Kidney (tissue), 14 donors: ENCODE results near the gene ATG2B. TPM values are rescaled to one million over a fixed set of nuclear protein-coding genes. Genes with fewer than 3 reads are reported as not detected.

ENCODE experiments used
- DNase-seq, 5 donors: peaks; one replicate each; pipeline ENCODE4 v3.0.0-alpha.2; 2013 to 2020
- FAIRE-seq: peaks from 2 replicates; lab custom pipeline; 2012; peaks lifted over from hg19 to GRCh38; lab: Jason Lieb, UNC
- H3K27ac ChIP-seq, 2 donors: one replicate each; pipeline ENCODE4 v1.7.0; 2013; ENCODE audit warnings: low read depth in 2 of 2, low read length in 2 of 2, inconsistent platforms in 1 of 2
- H3K27me3 ChIP-seq: one replicate; pipeline ENCODE4 v1.7.1; 2013; ENCODE audit warnings: low read length, inconsistent platforms; ENCODE audit not compliant: control insufficient read depth, insufficient read depth
- H3K36me3 ChIP-seq, 3 donors: one replicate each; pipeline versions ENCODE4 v1.7.0 to v1.7.1; 2013; ENCODE audit warnings: low read length in 3 of 3, control low read depth in 1 of 3, inconsistent platforms in 1 of 3; ENCODE audit not compliant: insufficient read depth in 3 of 3, control insufficient read depth in 2 of 3
- H3K4me1 ChIP-seq, 3 donors: one replicate each; pipeline versions ENCODE4 v1.7.0 to v1.7.1; 2013; ENCODE audit warnings: low read length in 3 of 3, inconsistent platforms in 1 of 3, low read depth in 1 of 3; ENCODE audit not compliant: control insufficient read depth in 2 of 3, insufficient read depth in 2 of 3
- H3K4me3 ChIP-seq, 3 donors: one replicate each; pipeline versions ENCODE4 v1.7.0 to v1.8.1; 2013; ENCODE audit warnings: low read length in 3 of 3, control low read depth in 1 of 3, inconsistent platforms in 1 of 3
- H3K9ac ChIP-seq, 3 donors: one replicate each; pipeline versions ENCODE4 v1.7.0 to v1.7.1; 2013; ENCODE audit warnings: low read length in 3 of 3, control low read depth in 1 of 3, inconsistent platforms in 1 of 3
- H3K9me3 ChIP-seq, 3 donors: one replicate each; pipeline versions ENCODE4 v1.7.0 to v1.7.1; 2013; ENCODE audit warnings: low read length in 3 of 3, control low read depth in 1 of 3, inconsistent platforms in 1 of 3; ENCODE audit not compliant: control insufficient read depth in 2 of 3, insufficient read depth in 1 of 3
- intact Hi-C: fragments of 100-400 bp; cut with DNase I; formaldehyde crosslinking; loops from one replicate; pipeline ENCODE4 v1.11.1; 2022
- polyA plus RNA-seq: library from polyadenylated mRNA; stranded (reverse); fragments of 350-450 nt; fragmentation: Illumina TruSeq; extraction: RNeasy Lipid Tissue Mini Kit (QIAGEN cat#74804); gene quantifications from one replicate; pipeline ENCODE4 v1.2.3, GENCODE V29; 2014; ENCODE audit warnings: low read depth, low replicate concordance; ENCODE audit not compliant: insufficient read depth
- total RNA-seq: library from RNA; stranded (reverse); fragmentation: NEBNext Ultra II Directional; extraction: Animal tissue kit (Norgen Biotek cat#: 25700); gene quantifications from one replicate; pipeline ENCODE4 v1.2.1, GENCODE V29; 2021
- TF ChIP-seq, protein P1 (sequence below): IDR thresholded peaks from 3 replicates; pipeline ENCODE4 v1.5.1; 2012; ENCODE audit warnings: mild to moderate bottlenecking, moderate library complexity, borderline replicate concordance; ENCODE audit not compliant: insufficient read depth; ENCODE audit errors: extremely low read depth
- donor health status: control.
- donor health status: control.
- donor health status: control.
- donor health status: control.
- donor health status: control.
- donor health status: DM: yes; HTN: yes; CAD: no.
- donor health status: Normal renal cell carcinoma (clear cell type).

Gene ATG2B
- total and polyA plus RNA-seq, 2 donors from 2014 or later = 3.8 to 35.8 TPM

GRCh38 chr14:96231056-96231455, 132.1 kb downstream of the ATG2B start:
- FAIRE-seq = no peak
- TF ChIP-seq, protein P1, sequence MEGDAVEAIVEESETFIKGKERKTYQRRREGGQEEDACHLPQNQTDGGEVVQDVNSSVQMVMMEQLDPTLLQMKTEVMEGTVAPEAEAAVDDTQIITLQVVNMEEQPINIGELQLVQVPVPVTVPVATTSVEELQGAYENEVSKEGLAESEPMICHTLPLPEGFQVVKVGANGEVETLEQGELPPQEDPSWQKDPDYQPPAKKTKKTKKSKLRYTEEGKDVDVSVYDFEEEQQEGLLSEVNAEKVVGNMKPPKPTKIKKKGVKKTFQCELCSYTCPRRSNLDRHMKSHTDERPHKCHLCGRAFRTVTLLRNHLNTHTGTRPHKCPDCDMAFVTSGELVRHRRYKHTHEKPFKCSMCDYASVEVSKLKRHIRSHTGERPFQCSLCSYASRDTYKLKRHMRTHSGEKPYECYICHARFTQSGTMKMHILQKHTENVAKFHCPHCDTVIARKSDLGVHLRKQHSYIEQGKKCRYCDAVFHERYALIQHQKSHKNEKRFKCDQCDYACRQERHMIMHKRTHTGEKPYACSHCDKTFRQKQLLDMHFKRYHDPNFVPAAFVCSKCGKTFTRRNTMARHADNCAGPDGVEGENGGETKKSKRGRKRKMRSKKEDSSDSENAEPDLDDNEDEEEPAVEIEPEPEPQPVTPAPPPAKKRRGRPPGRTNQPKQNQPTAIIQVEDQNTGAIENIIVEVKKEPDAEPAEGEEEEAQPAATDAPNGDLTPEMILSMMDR = no peak

DNA sequence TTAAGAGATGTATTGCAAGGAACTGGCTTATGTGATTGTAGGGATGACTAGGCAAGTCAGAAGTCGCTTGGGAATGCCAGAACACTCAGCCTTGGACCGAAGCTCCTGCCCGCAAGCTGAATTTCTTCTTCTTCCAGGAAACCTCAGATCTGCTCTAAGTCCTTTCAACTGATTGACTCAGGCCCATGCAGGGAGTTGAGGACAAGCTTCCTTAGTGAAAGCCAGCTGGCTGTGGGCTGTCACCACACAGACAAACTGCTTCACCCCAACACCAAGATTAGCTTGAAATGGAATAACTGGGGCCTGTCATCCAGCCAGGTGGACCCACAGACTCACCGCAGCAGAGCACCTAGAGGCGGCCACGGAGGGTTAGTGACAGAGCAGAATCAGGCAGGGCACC, 133.8 kb downstream of the ATG2B start:
- no peaks in the 10 kb centered on the region for H3K9me3 ChIP-seq

More at GRCh38 chr14:96231056-96231455, 132.1 kb downstream of the ATG2B start:
- Histone ChIP-seq H3K9me3 (no peaks in the 10 kb centered on the region), H3K36me3 (no peaks in the 10 kb centered on the region), H3K27ac (no peak overlapping the region), H3K4me3 (no peak overlapping the region), H3K27me3 (no peaks in the 10 kb centered on the region), H3K4me1 (no peaks in the 10 kb centered on the region), H3K9ac (no peak overlapping the region)
- intact Hi-C loops = no loop called here
- DNase-seq = no peak

More for the DNA sequence above, 133.8 kb downstream of the ATG2B start:
- peaks cover 0 to 8% (median 0%) of the 10 kb centered on the region in 3 donors for H3K4me1 ChIP-seq
- no peak overlapping the region for H3K27ac ChIP-seq
- FAIRE-seq = no peak
- no peak overlapping the region for H3K4me3 ChIP-seq
- no peak overlapping the region for H3K9ac ChIP-seq
- DNase-seq = no peak
- H3K36me3 ChIP-seq = no peaks in the 10 kb centered on the region
- TF ChIP-seq, protein P1 = no peak
- H3K27me3 ChIP-seq = no peaks in the 10 kb centered on the region
- intact Hi-C loops = no loop called here

Other genes starting within 250 kb of the ATG2B start
- gene BDKRB2, start 158.5 kb downstream of the ATG2B start, total RNA-seq = 16.1 TPM
- 7.4 TPM for gene BDKRB2, start 158.5 kb downstream of the ATG2B start, polyA plus RNA-seq
- 1.2 TPM for gene BDKRB1, start 107.1 kb downstream of the ATG2B start, total RNA-seq
- gene BDKRB1, start 107.1 kb downstream of the ATG2B start, polyA plus RNA-seq = 1.5 TPM
- gene GSKIP, start 185 bp upstream of the ATG2B start, total RNA-seq = 30.5 TPM
- 13.1 TPM for gene GSKIP, start 185 bp upstream of the ATG2B start, polyA plus RNA-seq
- 12.5 TPM for gene AK7, start 28.8 kb upstream of the ATG2B start, total RNA-seq
- gene AK7, start 28.8 kb upstream of the ATG2B start, polyA plus RNA-seq = 5.5 TPM
- 160 TPM for gene PAPOLA, start 139.0 kb upstream of the ATG2B start, total RNA-seq
- 70.8 TPM for gene PAPOLA, start 139.0 kb upstream of the ATG2B start, polyA plus RNA-seq